Measurements from ENCODE around the gene SUCO. TPM values are rescaled to one million over a fixed set of nuclear protein-coding genes. Genes with fewer than 3 reads are reported as not detected.

Gene SUCO
- total RNA-seq, 1 experiment from 2014 or later = 37.4 TPM

- no peaks in the 10 kb centered on the region for H3K4me1 Mint-ChIP-seq
- H3K27ac Mint-ChIP-seq = no peak overlapping the region
- POLR2A ChIA-PET = no interaction called here
- DNase-seq (ENCODE audit: low spot score) = no peak
- no peaks in the 10 kb centered on the region; the same call in 1 of the 2 replicates for H3K27me3 Mint-ChIP-seq (ENCODE audit: low read depth)
- CTCF ChIA-PET = no interaction called here
- H3K9me3 Mint-ChIP-seq = no peaks in the 10 kb centered on the region
- no peak for TF ChIP-seq E2F5 (CRISPR knock-in tag; IDR thresholded peaks at IDR 0.05)
- no peak for TF ChIP-seq GTF2I (CRISPR knock-in tag; conservative IDR thresholded peaks at IDR 0.05)
- no peak for TF ChIP-seq E2F4 (CRISPR knock-in tag; IDR thresholded peaks at IDR 0.05; ENCODE audit: borderline replicate concordance, low read depth)
- no peak for TF ChIP-seq ZNF425 (CRISPR knock-in tag; conservative IDR thresholded peaks at IDR 0.05)
- no peak for TF ChIP-seq NFATC4 (CRISPR knock-in tag; IDR thresholded peaks at IDR 0.05)
- no peak for TF ChIP-seq ZNF512 (CRISPR knock-in tag; IDR thresholded peaks at IDR 0.05; ENCODE audit: borderline replicate concordance)
- TF ChIP-seq ZBTB43 (CRISPR knock-in tag; IDR thresholded peaks at IDR 0.05) = no peak
- TF ChIP-seq ZNF671 (CRISPR knock-in tag; IDR thresholded peaks at IDR 0.05) = no peak
- TF ChIP-seq ATF1 (CRISPR knock-in tag; IDR thresholded peaks at IDR 0.05) = no peak
- TF ChIP-seq ZBTB21 (CRISPR knock-in tag; IDR thresholded peaks at IDR 0.05; ENCODE audit: borderline replicate concordance) = no peak
- TF ChIP-seq ATF6 (CRISPR knock-in tag; IDR thresholded peaks at IDR 0.05) = no peak
- TF ChIP-seq PRRX2 (CRISPR knock-in tag; IDR thresholded peaks at IDR 0.05) = no peak
- no peak for TF ChIP-seq FOXP1 (CRISPR knock-in tag; IDR thresholded peaks at IDR 0.05; ENCODE audit: borderline replicate concordance)
- no peak for TF ChIP-seq ZNF121 (CRISPR knock-in tag; IDR thresholded peaks at IDR 0.05)
- TF ChIP-seq SOX15 (CRISPR knock-in tag; IDR thresholded peaks at IDR 0.05) = no peak
- TF ChIP-seq ZNF138 (CRISPR knock-in tag; conservative IDR thresholded peaks at IDR 0.05) = no peak
- TF ChIP-seq ERG (CRISPR knock-in tag; IDR thresholded peaks at IDR 0.05) = no peak
- TF ChIP-seq CBFB (CRISPR knock-in tag; IDR thresholded peaks at IDR 0.05; ENCODE audit: low read depth) = no peak
- H3K4me3 Mint-ChIP-seq = no peak overlapping the region
- no peak for ATAC-seq
- H3K36me3 Mint-ChIP-seq = no peaks in the 10 kb centered on the region
Observed at GRCh38 chr1:172646653-172647052, 113.7 kb downstream of the SUCO start.

All from WTC11 (cell line).